Mucosa of rectum (tissue), 2 donors: Measurements from ENCODE around the gene ADPRHL1.

Source experiments
- H3K27ac ChIP-seq, 2 donors: one replicate each; pipeline ENCODE4 v1.7.0; 2013; ENCODE audit warnings: inconsistent platforms in 2 of 2, low read depth in 2 of 2, low read length in 2 of 2
- H3K27me3 ChIP-seq, 2 donors: one replicate each; pipeline ENCODE4 v1.7.0; 2013; ENCODE audit warnings: low read length in 2 of 2; ENCODE audit not compliant: control insufficient read depth in 2 of 2, insufficient read depth in 2 of 2
- H3K36me3 ChIP-seq, 2 donors: one replicate each; pipeline ENCODE4 v1.7.0; 2013; ENCODE audit warnings: low read length in 2 of 2; ENCODE audit not compliant: control insufficient read depth in 2 of 2, insufficient read depth in 2 of 2
- H3K4me1 ChIP-seq, 2 donors: one replicate each; pipeline ENCODE4 v1.7.0; 2013; ENCODE audit warnings: low read length in 2 of 2, mild to moderate bottlenecking in 1 of 2; ENCODE audit not compliant: control insufficient read depth in 2 of 2, insufficient read depth in 2 of 2
- H3K4me3 ChIP-seq, 2 donors: one replicate each; pipeline ENCODE4 v1.7.0; 2013; ENCODE audit warnings: low read length in 2 of 2
- H3K9ac ChIP-seq, 2 donors: one replicate each; pipeline ENCODE4 v1.7.0; 2013; ENCODE audit warnings: low read length in 2 of 2, low read depth in 1 of 2, mild to moderate bottlenecking in 1 of 2
- H3K9me3 ChIP-seq, 2 donors: one replicate each; pipeline ENCODE4 v1.7.0; 2013; ENCODE audit warnings: low read length in 2 of 2; ENCODE audit not compliant: control insufficient read depth in 2 of 2
- donor health status: healthy.
- donor health status: Normal muscosa, but diverticular disease.

ADPRHL1 gene

DNA sequence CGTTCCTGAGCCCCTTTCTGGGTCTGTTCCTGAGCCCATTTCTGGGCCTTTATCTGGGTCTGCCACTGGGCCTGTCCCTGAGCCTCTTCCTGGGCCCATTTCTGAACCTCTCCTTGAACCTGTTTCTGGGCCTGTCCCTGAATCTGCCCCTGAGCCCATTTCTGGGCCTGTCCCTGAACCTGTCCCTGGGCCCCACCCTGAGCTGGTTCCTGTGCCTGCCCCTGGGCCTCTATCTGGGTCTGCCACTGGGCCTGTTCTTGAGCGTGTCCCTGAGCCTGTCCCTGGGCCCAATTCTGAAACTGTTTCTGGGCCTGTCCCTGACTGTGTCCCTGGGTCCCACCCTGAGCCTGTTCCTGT is 48.9 kb downstream of the ADPRHL1 start:
- Histone ChIP-seq H3K4me1 (no peaks in the 10 kb centered on the region), H3K27me3 (peaks cover 0 to 2% of the 10 kb centered on the region in 2 donors), H3K4me3 (no peak overlapping the region), H3K9me3 (no peaks in the 10 kb centered on the region), H3K27ac (no peak overlapping the region), H3K36me3 (no peaks in the 10 kb centered on the region), H3K9ac (no peak overlapping the region)

DNA sequence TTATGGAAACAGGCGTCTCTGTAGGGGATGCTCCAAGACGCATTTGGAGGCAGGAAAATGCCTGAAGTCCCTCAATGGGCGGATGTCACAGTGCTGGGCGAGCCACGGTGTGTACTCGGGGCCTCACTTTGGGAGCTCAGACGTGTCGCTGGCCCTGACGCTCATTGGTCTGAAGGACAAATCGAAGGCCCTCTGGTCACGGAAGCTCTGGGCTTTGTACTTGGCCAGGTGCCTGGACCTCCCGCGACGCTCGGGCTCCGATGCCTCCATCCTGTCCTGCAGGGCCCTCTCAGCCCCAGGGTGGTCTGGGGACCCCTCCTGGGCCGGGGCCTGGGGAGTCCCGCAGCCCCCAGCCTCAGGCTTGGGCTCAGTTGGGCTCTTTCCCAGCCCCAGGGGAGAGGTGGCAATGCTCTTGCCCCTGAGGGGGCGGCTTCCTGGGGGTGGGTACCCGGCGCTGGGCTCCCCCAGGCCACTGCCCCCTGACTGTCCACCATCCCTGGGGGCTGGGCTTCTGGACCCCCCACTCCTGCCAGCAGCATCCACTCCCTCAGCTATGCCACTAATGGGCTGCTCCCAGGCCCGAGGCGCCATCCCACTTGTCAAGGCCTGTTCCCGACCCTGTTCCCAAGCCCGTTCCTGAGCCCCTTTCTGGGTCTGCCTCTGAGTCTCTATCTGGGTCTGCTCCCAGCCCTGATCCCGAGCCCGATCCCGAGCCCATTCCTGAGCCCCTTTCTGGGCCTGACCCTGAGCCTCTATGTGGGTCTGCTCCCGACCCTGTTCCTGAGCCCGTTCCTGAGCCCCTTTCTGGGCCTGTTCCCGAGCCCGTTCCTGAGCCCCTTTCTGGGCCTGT is 49.8 kb downstream of the ADPRHL1 start:
- Histone ChIP-seq H3K36me3 (no peaks in the 10 kb centered on the region), H3K9ac (no peak overlapping the region), H3K9me3 (no peaks in the 10 kb centered on the region), H3K27me3 (peaks cover 0 to 2% of the 10 kb centered on the region in 2 donors), H3K4me3 (no peak overlapping the region), H3K27ac (no peak overlapping the region), H3K4me1 (no peaks in the 10 kb centered on the region)

DNA sequence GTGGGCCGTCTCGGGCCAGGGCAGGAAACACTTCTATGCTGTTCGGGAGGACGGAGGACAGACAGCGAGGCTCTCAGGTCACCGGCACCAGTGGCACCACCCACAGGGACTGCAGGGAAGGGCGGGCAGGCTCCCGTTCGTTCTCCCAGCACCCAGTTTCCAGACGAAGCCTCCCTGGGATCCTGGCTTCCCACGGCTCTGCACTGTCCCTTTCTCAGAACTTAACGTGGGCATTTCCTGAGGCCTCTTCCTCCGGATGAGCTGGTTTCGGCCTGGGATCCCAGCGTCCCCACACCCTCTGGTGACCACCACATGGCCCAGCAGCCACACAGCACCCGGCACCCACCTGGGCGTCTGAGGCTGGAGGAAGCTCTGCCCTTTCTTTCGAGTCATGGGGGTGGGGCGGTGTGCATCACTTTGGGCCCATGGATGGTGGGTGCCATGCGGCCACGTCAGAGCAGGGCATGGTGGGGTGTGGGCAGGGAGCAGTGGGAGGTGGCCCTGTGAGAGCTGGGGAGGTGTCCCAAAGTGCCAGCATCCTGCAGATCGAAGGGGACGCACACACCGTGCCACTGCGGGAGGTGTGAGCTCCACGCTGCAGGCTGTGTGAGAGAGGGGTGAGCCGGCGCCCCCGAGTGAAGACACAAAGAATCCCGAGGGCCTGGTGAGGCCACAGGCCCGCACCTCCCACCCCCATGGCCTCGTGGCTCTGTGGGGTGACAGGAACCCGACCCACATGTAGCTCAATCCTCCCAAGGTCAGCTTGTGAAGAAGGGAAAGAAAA is 50.6 kb downstream of the ADPRHL1 start:
- H3K9ac ChIP-seq, result no peak overlapping the region
- peaks cover 0 to 2% of the 10 kb centered on the region in 2 donors for H3K27me3 ChIP-seq
- H3K9me3 ChIP-seq, result no peaks in the 10 kb centered on the region
- no peaks in the 10 kb centered on the region for H3K36me3 ChIP-seq
- no peak overlapping the region for H3K4me3 ChIP-seq
- H3K4me1 ChIP-seq, result no peaks in the 10 kb centered on the region
- no peak overlapping the region for H3K27ac ChIP-seq

DNA sequence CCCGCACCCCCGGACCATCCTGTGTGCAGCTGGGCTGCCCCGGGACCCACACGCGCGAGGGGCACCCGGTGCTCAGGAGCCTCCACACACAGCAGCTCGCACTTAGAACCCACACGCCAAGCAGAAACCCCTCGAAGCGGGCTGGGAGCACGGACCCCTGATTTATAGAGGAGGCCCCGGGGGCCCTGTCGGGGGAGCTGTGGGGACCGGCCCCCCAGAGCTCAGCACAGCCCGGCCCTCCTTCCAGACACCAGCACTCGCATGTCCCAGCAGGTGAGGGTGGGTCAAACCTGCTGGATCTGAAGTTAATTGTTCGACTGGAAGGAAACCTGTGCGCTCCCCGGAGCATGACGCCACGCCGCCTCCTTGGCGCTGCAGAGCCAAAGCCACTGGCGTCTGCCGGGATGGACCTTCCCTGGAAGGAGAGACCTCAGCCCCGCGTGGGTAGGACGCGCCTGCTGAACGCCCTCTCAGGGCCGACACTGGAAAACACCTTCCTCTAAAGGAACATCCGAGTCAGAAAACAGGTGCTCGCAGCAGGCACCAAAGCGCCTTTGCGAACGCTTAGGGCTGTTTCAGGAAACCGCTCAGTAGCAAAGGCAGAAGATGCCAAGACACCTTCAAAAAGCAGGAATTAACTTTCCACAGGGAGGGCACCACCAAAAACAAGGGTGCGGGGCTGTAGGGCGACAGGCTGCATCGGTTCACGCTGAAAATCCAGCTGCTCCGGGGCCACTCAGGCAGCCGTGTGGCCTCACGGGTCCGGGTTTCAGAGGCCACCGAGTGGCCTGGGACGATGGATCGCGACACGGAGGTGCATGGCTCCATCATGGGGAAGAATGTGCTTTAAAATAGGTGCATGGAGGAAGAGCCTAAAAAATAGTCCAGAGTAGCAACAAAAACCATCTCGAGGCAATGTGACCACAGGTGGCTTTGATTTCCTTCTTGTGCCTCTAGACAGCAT is 51.6 kb downstream of the ADPRHL1 start:
- H3K27ac ChIP-seq, result no peak overlapping the region
- no peaks in the 10 kb centered on the region for H3K36me3 ChIP-seq
- no peaks in the 10 kb centered on the region for H3K4me1 ChIP-seq
- no peak overlapping the region for H3K9ac ChIP-seq
- peaks cover 0 to 2% of the 10 kb centered on the region in 2 donors for H3K27me3 ChIP-seq
- H3K4me3 ChIP-seq, result no peak overlapping the region
- H3K9me3 ChIP-seq, result no peaks in the 10 kb centered on the region

DNA sequence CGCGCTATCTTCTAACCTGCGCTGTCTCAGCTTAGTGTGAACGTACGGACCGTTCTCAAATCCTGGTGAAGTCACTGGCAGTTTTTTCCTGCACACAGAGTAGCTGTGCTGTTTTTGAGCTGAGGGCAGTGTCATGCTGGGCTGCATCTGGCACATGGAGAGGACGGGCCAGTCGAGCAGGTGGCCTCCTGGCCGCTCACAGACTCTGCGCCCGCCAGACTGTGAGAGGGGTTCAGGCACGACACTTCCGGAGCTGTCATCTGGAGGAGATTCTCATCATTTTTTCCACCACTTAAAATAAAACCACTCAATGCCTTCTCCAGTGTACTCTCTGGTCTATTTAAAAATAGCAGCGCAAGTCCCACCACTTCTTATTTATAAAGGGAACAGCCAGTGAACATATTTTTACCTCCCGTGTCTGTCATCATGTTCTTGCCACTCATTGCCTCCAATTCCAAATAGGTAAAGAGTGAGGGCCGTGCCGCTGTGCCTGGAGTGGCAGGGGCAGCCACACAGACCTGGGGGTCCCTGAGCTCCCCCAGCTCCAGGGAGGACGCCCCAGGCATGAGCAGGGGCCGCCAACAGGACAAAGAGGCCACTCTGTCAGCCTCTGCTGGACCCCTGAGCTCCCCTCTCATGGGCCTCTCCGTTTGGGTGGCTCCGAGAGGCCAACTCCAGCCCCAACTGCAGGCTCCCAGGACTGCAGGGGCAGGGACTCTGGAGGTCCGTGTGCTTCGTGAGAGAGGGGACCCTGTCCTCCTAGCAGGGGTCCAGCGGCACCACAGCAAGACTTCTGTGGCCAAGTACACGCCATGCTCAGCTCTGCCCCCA is 52.5 kb downstream of the ADPRHL1 start:
- Histone ChIP-seq H3K36me3 (no peaks in the 10 kb centered on the region), H3K9ac (no peak overlapping the region), H3K27ac (no peak overlapping the region), H3K4me3 (no peak overlapping the region), H3K9me3 (no peaks in the 10 kb centered on the region), H3K4me1 (peaks cover 3 to 5% of the 10 kb centered on the region in 2 donors), H3K27me3 (no peaks in the 10 kb centered on the region)

DNA sequence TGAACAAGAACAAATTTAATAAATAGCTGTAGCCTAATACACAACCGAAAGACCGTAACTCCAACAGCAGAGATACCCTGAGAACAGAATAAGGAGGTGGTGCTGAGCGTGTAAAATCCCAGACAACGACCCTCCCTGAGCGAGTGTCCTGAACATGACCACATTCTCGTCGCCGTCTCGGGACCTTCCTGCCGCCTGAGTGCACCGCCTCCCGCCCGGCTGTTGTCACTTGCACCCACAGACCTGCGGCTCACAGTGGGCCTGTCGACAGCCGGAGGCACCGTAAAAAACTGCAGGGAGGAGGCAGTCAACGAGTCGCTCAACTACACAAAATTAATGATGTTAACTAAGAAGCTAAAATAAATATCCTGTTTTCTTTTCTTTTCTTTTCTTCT is 53.5 kb downstream of the ADPRHL1 start:
- Histone ChIP-seq H3K9me3 (no peaks in the 10 kb centered on the region), H3K27me3 (no peaks in the 10 kb centered on the region), H3K9ac (no peak overlapping the region), H3K4me3 (no peak overlapping the region), H3K36me3 (no peaks in the 10 kb centered on the region), H3K4me1 (peaks cover 3 to 6% of the 10 kb centered on the region in 2 donors), H3K27ac (no peak overlapping the region)

DNA sequence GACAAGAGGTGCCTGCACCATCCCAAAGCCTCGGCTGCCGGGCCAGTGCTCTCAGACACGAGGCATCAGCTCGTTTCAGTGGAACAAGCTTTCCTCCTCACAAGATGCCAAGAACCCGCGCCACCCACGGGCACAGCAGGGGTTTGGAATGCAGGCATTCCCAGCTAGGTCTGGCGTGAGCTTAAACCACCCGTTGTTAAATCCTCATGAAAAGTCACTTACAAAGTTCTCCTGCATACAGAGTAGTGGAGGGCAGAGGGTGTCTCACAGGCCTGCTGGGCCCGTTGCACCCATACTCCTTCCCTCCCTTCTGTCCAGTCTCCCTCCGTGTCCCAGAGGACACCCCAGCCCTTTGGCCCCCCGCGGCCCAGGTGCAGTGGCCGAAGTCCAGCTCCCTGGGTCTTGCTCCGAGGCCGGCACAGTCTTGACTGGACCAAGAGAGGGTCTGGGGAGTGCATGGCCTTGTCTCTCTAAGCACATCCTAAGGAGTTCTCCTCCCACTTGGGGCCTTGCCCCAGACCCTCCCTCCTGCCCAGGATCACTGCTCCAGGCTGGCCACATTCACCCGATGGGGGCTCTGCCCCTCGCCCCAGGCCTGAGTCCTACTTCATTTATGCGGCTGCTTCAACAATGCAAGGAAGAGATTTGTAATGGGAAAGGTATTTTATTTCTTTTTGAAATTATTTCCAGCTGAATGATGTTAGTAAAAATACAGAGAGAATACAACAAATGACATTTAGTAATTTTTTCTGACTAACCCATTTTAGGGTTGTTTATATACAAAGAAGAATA is 54.1 kb downstream of the ADPRHL1 start:
- Histone ChIP-seq H3K9me3 (no peaks in the 10 kb centered on the region), H3K27me3 (no peaks in the 10 kb centered on the region), H3K4me1 (peaks cover 3 to 6% of the 10 kb centered on the region in 2 donors), H3K9ac (no peak overlapping the region), H3K27ac (no peak overlapping the region), H3K36me3 (no peaks in the 10 kb centered on the region), H3K4me3 (no peak overlapping the region)

DNA sequence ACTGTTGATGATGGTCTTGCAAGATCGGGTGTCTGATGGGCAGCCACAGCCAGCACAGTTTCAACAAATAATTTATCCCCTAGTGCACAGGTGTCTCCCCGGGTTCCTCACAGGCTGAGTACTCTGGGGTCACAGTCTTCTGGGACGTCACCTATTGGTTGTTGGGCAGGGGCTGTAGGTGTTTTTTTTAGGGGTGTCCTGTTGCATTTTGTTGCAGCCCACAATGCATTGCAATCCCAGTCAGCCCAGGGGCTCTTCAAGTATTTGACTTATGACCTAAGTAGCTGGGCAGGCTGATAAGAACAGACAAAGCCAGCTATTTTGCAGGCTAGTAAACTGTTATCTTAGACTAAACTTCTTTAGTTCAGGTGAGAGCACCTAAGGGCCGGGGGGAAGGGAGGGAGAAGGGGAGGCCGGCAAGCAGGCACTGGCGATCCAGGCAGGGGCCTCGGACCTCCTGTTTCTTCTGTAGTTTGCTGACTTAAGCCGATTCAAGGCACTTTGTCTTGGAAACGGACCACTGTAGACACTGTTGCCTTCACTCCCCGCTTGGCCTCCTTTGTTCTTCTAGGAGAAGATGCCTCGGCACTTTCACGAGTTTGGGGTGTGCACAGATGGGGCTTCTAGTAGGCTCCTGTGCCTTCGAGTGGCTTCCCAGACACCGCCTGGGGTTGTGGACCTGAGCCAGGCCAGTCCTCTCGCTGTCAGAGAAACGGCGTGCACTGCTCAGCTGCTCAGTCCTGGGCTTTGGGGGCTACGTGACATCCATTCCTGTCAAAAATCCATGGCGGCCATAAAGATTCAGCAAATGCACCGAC is 55.5 kb downstream of the ADPRHL1 start:
- H3K4me3 ChIP-seq, result no peak overlapping the region
- H3K36me3 ChIP-seq, result no peaks in the 10 kb centered on the region
- H3K9ac ChIP-seq, result no peak overlapping the region
- no peak overlapping the region for H3K27ac ChIP-seq
- H3K4me1 ChIP-seq, result peaks cover 7 to 12% of the 10 kb centered on the region in 2 donors
- H3K9me3 ChIP-seq, result no peaks in the 10 kb centered on the region
- H3K27me3 ChIP-seq, result no peaks in the 10 kb centered on the region
